ENCODE results near the gene CNOT4. TPM values are rescaled to one million over a fixed set of nuclear protein-coding genes. Genes with fewer than 3 reads are reported as not detected.

CNOT4 gene
- total and polyA plus RNA-seq, 2 of the 8 experiments (the other 6 are each of a cell fraction or from before 2014, with no cell fraction given) = 10.9 to 25.8 TPM

DNA sequence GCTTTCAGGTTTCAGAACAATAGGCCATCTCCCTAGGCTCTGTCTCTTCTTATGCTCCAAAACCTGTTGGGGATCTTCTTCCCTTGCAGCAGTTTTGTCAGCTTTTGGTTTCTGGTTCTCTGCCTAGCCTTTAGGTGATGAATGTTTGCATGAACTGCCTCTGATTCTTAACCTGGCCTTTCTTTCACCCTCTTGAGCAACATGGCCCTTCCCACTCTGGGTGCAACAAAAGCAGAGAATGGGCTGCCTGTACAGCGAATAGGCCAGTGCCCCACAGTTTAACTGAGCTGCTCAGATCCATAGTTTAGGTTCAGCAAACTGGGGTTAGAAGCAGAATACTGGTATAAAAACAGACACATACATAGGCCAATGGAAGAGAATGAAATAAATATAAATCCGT, 29.7 kb upstream of the CNOT4 start:
- no peak overlapping the region for H4K8ac ChIP-seq (ENCODE audit: extremely low read depth, insufficient read depth, low read length)
- no peak overlapping the region for H3K18ac ChIP-seq (ENCODE audit: extremely low read depth, low read length)
- H3K4ac ChIP-seq (replicated peaks; ENCODE audit: insufficient read length, low read depth, low read length) = peak overlapping the region; percentile 37
- no peaks in the 10 kb centered on the region; a peak in 1 of 7 replicates for H3K4me1 ChIP-seq (replicated peaks in 1 of 4; ENCODE audit: control insufficient read depth in 3 of 4, insufficient read depth in 4 of 4, low read length in 3 of 4)
- H2AK5ac ChIP-seq (ENCODE audit: low read depth, low read length) = no peak overlapping the region
- H2BK120ac ChIP-seq (replicated peaks; ENCODE audit: low read depth, low read length) = no peak overlapping the region
- no peak overlapping the region for H3K4me3 ChIP-seq (ENCODE audit: extremely low read depth in 1 of 4, insufficient read depth in 2 of 4, low read depth in 3 of 4, low read length in 4 of 4)
- H3K9ac ChIP-seq (replicated peaks in 1 of 4; ENCODE audit: extremely low read depth in 1 of 4, low read depth in 3 of 4, low read length in 3 of 4) = no peak overlapping the region
- TF ChIP-seq SUZ12 (IDR thresholded peaks at IDR 0.05; ENCODE audit: low read length) = no peak
- no peak for TF ChIP-seq GTF2F1 (IDR thresholded peaks at IDR 0.05; ENCODE audit: borderline replicate concordance, low read depth, low read length)
- no peak for TF ChIP-seq RFX5 (IDR thresholded peaks at IDR 0.05; ENCODE audit: borderline replicate concordance, low read depth, low read length)
- TF ChIP-seq ZNF274 (IDR thresholded peaks at IDR 0.05; ENCODE audit: borderline replicate concordance, extremely low read depth, low read length) = no peak
- TF ChIP-seq JUN (IDR thresholded peaks at IDR 0.05; ENCODE audit: low read depth, low read length) = no peak
- TF ChIP-seq YY1 (IDR thresholded peaks at IDR 0.05; ENCODE audit: low read depth, low read length) = no peak
- H2BK5ac ChIP-seq (ENCODE audit: low read depth, low read length) = no peak overlapping the region
- no peak overlapping the region for H3K56ac ChIP-seq (replicated peaks; ENCODE audit: insufficient read length, low read depth, low read length)
- no peaks in the 10 kb centered on the region for H3K79me1 ChIP-seq (ENCODE audit: low read depth, low read length)
- no peak for FAIRE-seq
- H3K9me3 ChIP-seq (ENCODE audit: insufficient read depth in 2 of 2, low read depth in 1 of 2, low read length in 1 of 2) = no peaks in the 10 kb centered on the region
- no peaks in the 10 kb centered on the region for H3K36me3 ChIP-seq (ENCODE audit: control insufficient read depth in 2 of 4, insufficient read depth in 4 of 4, low read length in 3 of 4)
- peak overlapping the region; percentile 85 for H2AFZ ChIP-seq (ENCODE audit: low read length)
- no peak overlapping the region for H2BK20ac ChIP-seq (ENCODE audit: low read length)
- H3K23me2 ChIP-seq (ENCODE audit: low read depth, low read length) = no peaks in the 10 kb centered on the region
- no peak overlapping the region for H4K5ac ChIP-seq (ENCODE audit: insufficient read length, low read depth, low read length)
- 92% methylated on average over 2 of the region's 2 CpGs; no CpG with 5 or more reads in 1 of the 2 experiments for WGBS, 2 experiments (ENCODE audit: extremely low coverage in 1 of 2, insufficient coverage in 1 of 2, insufficient read length in 1 of 2, insufficient replicate concordance in 2 of 2, low coverage in 1 of 2, low lambda C conversion rate in 2 of 2, missing lambda C conversion rate in 1 of 2)
- no peak overlapping the region for H3K14ac ChIP-seq (ENCODE audit: insufficient read length)
- CTCF ChIA-PET (ENCODE audit: partially characterized antibody) = interaction anchor here (0.8 to 1.3 kb wide), 2 partner anchors 39 to 124 kb away, joined by 3 read pairs; no protein-coding TSS in a partner anchor
- H4K20me1 ChIP-seq (replicated peaks in 1 of 2; ENCODE audit: control insufficient read depth in 1 of 2, insufficient read depth in 2 of 2, low read length in 2 of 2) = no peaks in the 10 kb centered on the region
- no peaks in the 10 kb centered on the region for H3K79me2 ChIP-seq (ENCODE audit: control insufficient read depth in 1 of 2, insufficient read depth in 2 of 2, low read length in 2 of 2)
- H3K27ac ChIP-seq (ENCODE audit: low read depth, low read length) = no peak overlapping the region
- no peaks in the 10 kb centered on the region for H3K27me3 ChIP-seq (replicated peaks in 1 of 4; ENCODE audit: control insufficient read depth in 3 of 4, extremely low read depth in 1 of 4, insufficient read depth in 3 of 4, low read length in 3 of 4)
- no peak for DNase-seq (ENCODE audit: low read depth in 1 of 2, low spot score in 2 of 2)
- no peak overlapping the region for H2BK12ac ChIP-seq (ENCODE audit: low read depth, low read length)
- H2BK15ac ChIP-seq (ENCODE audit: low read length) = no peak overlapping the region
- POLR2A ChIA-PET (ENCODE audit: partially characterized antibody) = interaction anchor here (0.5 to 1.7 kb wide), 2 partner anchors 8 to 18 kb away, joined by 4 to 6 read pairs; partner anchors contain the start of gene NUP205
- no peak overlapping the region for H3K23ac ChIP-seq (ENCODE audit: insufficient read length)
- no peak overlapping the region for H3K4me2 ChIP-seq (ENCODE audit: insufficient read depth in 1 of 2, low read depth in 2 of 2, low read length in 2 of 2)
- H4K91ac ChIP-seq (replicated peaks; ENCODE audit: insufficient read length, low read length) = peak overlapping the region; percentile 65
